Astrocyte (in vitro differentiated cells and primary cell): ENCODE measurements around the gene PAX5. TPM values are rescaled to one million over a fixed set of nuclear protein-coding genes. Genes with fewer than 3 reads are reported as not detected.

ENCODE experiments used
- DNase-seq: peaks from one replicate; pipeline ENCODE4 v3.0.0-alpha.2; 2010; ENCODE audit warnings: low read depth
- FAIRE-seq: peaks from 2 replicates; lab custom pipeline; 2011; peaks lifted over from hg19 to GRCh38; lab: Jason Lieb, UNC
- H2AFZ ChIP-seq: 2 replicates; pipeline ENCODE4 v1.6.0; 2012; ENCODE audit warnings: low read depth, low read length, inconsistent platforms
- H3K27ac ChIP-seq: 2 replicates; pipeline ENCODE4 v1.5.1; 2011; ENCODE audit warnings: low read depth, low read length, inconsistent platforms
- H3K27me3 ChIP-seq: 2 replicates; pipeline ENCODE4 v1.6.0; 2011; ENCODE audit warnings: low read length, inconsistent platforms; ENCODE audit not compliant: insufficient read depth
- H3K36me3 ChIP-seq: 2 replicates; pipeline ENCODE4 v1.5.1; 2011; ENCODE audit warnings: low read length, inconsistent platforms; ENCODE audit not compliant: insufficient read depth
- H3K4me1 ChIP-seq: 2 replicates; pipeline ENCODE4 v1.5.1; 2011; ENCODE audit warnings: low read length, inconsistent platforms; ENCODE audit not compliant: insufficient read depth
- H3K4me2 ChIP-seq: 2 replicates; pipeline ENCODE4 v1.6.0; 2012; ENCODE audit warnings: low read length, inconsistent platforms
- H3K4me3 ChIP-seq: 2 replicates; pipeline ENCODE4 v1.5.1; 2011; ENCODE audit warnings: low read depth, mild to moderate bottlenecking, low read length, inconsistent platforms; ENCODE audit not compliant: insufficient read depth
- H3K79me2 ChIP-seq: 2 replicates; pipeline ENCODE4 v1.6.0; 2012; ENCODE audit warnings: mild to moderate bottlenecking, low read length, inconsistent platforms; ENCODE audit not compliant: insufficient read depth
- H3K9ac ChIP-seq: 2 replicates; pipeline ENCODE4 v1.6.0; 2012; ENCODE audit warnings: mild to moderate bottlenecking, low read length, inconsistent platforms
- H3K9me3 ChIP-seq: 2 replicates; pipeline ENCODE4 v1.5.1; 2012; ENCODE audit warnings: low read depth, mild to moderate bottlenecking, low read length, inconsistent platforms; ENCODE audit not compliant: insufficient read depth
- H4K20me1 ChIP-seq: 2 replicates; pipeline ENCODE4 v1.6.0; 2012; ENCODE audit warnings: low read length, inconsistent platforms; ENCODE audit not compliant: insufficient read depth
- H3K27ac Mint-ChIP-seq: one replicate; pipeline ENCODE4 v1.8.0; 2021; ENCODE audit warnings: mild to moderate bottlenecking, mixed read lengths; ENCODE audit not compliant: unreplicated experiment
- H3K27me3 Mint-ChIP-seq: one replicate; pipeline ENCODE4 v1.8.0; 2021; ENCODE audit warnings: low read depth, mixed read lengths; ENCODE audit not compliant: unreplicated experiment
- H3K36me3 Mint-ChIP-seq: one replicate; pipeline ENCODE4 v1.8.0; 2021; ENCODE audit warnings: low read depth, mixed read lengths; ENCODE audit not compliant: unreplicated experiment
- H3K4me1 Mint-ChIP-seq: one replicate; pipeline ENCODE4 v1.8.0; 2021; ENCODE audit warnings: low read depth, mixed read lengths; ENCODE audit not compliant: unreplicated experiment
- H3K4me3 Mint-ChIP-seq: one replicate; pipeline ENCODE4 v1.8.0; 2021; ENCODE audit warnings: mild to moderate bottlenecking, moderate library complexity, mixed read lengths; ENCODE audit not compliant: unreplicated experiment
- H3K9me3 Mint-ChIP-seq: one replicate; pipeline ENCODE4 v1.8.0; 2021; ENCODE audit warnings: mild to moderate bottlenecking, mixed read lengths; ENCODE audit not compliant: unreplicated experiment
- EZH2 ChIP-seq: IDR thresholded peaks from 2 replicates; pipeline ENCODE4 v1.6.1; 2012; ENCODE audit warnings: mild to moderate bottlenecking, low read length, inconsistent platforms; ENCODE audit not compliant: insufficient read depth
- total RNA-seq: library from RNA; stranded (reverse); gene quantifications from 2 replicates; pipeline ENCODE4 v1.2.1, GENCODE V29; 2021
- TF ChIP-seq, protein P1 (sequence below): IDR thresholded peaks from 2 replicates; pipeline ENCODE4 v1.5.1; 2011; ENCODE audit warnings: low read depth, mild to moderate bottlenecking, inconsistent platforms, low read length, moderate library complexity; ENCODE audit not compliant: insufficient read depth

The PAX5 gene
- total RNA-seq, 1 donor from 2014 or later: not detected

DNA sequence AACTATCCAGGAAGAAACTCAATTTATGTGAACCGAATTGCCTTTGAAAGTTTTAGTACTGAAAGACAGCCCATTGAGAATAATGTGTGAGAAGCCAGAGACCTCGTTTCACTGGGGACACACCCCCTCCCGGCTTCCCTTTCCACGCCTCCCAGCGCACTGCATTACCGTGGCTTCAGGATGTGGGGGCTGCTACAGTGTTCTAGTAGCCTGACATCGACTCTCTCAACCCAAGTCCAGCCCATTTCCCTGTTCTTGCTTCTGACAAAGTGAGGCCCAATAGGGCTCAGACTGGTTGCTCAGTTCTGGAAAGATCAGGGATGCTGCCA is 3.5 kb downstream of the PAX5 start:
- Histone ChIP-seq H2AFZ (no peak overlapping the region), H3K36me3 (no peaks in the 10 kb centered on the region), H3K27ac (no peak overlapping the region), H3K4me1 (peaks cover 13% of the 10 kb centered on the region), H3K4me2 (no peak overlapping the region), H3K9ac (no peak overlapping the region), H3K9me3 (peaks cover 12% of the 10 kb centered on the region), H3K27me3 (peaks cover 97% of the 10 kb centered on the region), H3K79me2 (no peaks in the 10 kb centered on the region), H3K4me3 (no peak overlapping the region), H4K20me1 (peaks cover 11% of the 10 kb centered on the region)
- H3K4me1 Mint-ChIP-seq: peaks cover 4% of the 10 kb centered on the region
- TF ChIP-seq EZH2: no peak
- TF ChIP-seq, protein P1, sequence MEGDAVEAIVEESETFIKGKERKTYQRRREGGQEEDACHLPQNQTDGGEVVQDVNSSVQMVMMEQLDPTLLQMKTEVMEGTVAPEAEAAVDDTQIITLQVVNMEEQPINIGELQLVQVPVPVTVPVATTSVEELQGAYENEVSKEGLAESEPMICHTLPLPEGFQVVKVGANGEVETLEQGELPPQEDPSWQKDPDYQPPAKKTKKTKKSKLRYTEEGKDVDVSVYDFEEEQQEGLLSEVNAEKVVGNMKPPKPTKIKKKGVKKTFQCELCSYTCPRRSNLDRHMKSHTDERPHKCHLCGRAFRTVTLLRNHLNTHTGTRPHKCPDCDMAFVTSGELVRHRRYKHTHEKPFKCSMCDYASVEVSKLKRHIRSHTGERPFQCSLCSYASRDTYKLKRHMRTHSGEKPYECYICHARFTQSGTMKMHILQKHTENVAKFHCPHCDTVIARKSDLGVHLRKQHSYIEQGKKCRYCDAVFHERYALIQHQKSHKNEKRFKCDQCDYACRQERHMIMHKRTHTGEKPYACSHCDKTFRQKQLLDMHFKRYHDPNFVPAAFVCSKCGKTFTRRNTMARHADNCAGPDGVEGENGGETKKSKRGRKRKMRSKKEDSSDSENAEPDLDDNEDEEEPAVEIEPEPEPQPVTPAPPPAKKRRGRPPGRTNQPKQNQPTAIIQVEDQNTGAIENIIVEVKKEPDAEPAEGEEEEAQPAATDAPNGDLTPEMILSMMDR: no peak
- DNase-seq (no peak), FAIRE-seq (no peak)
- H3K9me3 Mint-ChIP-seq: peaks cover 6% of the 10 kb centered on the region
- peaks cover 2% of the 10 kb centered on the region for H3K36me3 Mint-ChIP-seq
- peaks cover 83% of the 10 kb centered on the region for H3K27me3 Mint-ChIP-seq
- H3K4me3 Mint-ChIP-seq: no peak overlapping the region
- no peak overlapping the region for H3K27ac Mint-ChIP-seq

DNA sequence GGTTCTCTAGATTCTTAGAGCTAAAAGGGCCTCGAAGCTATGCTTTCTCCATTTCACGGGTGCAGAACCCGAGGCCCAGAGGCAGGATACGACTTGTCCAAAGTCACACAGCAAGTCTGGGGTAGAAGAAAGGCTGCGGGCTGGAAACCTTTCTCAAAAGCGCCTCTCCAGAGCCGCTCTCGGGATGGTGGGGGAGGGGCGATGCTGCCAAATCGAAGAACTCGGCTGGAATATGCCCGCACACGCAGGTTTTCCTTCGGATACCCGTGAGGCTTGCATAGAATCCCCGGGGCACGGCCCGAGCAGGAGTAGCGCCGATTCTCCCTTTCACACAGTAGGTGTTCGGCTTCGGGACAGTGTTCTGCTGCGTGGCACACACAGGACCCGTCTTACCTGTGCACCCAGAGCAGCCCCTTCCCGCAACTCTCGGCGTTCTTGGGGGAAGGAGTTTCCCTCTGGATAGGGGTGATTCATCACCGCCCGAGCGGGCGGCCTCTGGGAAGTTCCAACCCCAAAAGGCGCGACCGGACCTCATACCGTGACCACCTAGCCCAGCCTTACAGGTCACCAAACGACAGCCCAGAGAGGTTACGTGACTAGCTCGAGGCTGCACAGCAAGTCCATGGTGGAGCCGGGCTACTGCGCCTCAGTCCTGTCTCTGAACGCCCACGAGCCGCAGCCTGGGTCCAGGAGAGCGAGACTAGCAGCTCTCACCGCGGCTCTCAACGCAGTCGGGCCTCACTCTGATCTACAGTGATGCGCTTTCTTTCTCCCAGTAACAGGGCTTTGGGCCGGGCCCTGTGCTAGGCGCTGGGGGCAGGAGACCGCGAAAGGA is 4.1 kb downstream of the PAX5 start:
- no peak overlapping the region for H3K4me3 ChIP-seq
- no peak for DNase-seq
- peaks cover 97% of the 10 kb centered on the region for H3K27me3 ChIP-seq
- no peak overlapping the region for H2AFZ ChIP-seq
- no peak overlapping the region for H3K27ac Mint-ChIP-seq
- H3K4me3 Mint-ChIP-seq: no peak overlapping the region
- peaks cover 9% of the 10 kb centered on the region for H4K20me1 ChIP-seq
- H3K27me3 Mint-ChIP-seq: peaks cover 84% of the 10 kb centered on the region
- peaks cover 12% of the 10 kb centered on the region for H3K9me3 ChIP-seq
- no peaks in the 10 kb centered on the region for H3K79me2 ChIP-seq
- H3K36me3 Mint-ChIP-seq: peaks cover 2% of the 10 kb centered on the region
- peaks cover 6% of the 10 kb centered on the region for H3K9me3 Mint-ChIP-seq
- peaks cover 13% of the 10 kb centered on the region for H3K4me1 ChIP-seq
- no peak for FAIRE-seq
- peak overlapping the region; percentile 46 for H3K4me2 ChIP-seq
- no peak overlapping the region for H3K9ac ChIP-seq
- no peak overlapping the region for H3K27ac ChIP-seq
- peaks cover 5% of the 10 kb centered on the region for H3K4me1 Mint-ChIP-seq
- no peaks in the 10 kb centered on the region for H3K36me3 ChIP-seq
- TF ChIP-seq EZH2: peak; percentile 96
- TF ChIP-seq, protein P1: no peak

DNA sequence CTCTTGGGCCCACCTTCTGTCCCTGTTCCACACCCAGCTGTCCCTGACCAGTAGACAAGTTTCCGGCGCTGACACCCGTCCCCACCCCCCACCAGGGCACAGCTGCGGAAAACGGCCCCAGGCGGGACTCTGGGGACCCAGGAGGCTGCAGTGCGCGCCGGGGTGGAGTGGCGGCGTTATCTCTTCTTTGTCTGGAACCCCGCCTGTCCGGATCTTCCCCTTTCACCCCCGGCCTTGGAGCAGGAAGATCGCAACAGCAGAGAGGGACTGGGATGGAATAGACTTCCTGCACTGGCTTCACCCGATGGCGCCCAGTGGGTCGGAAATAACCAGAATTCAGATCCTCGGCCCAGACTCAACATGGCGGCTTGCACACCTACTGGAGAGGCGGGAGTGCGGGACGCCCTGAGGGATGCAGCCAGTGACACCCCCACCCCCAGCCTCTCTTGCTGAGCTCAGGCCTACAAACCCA is 4.7 kb downstream of the PAX5 start:
- TF ChIP-seq, protein P1: no peak
- TF ChIP-seq EZH2: no peak
- H3K4me1 ChIP-seq: peaks cover 13% of the 10 kb centered on the region
- H3K4me2 ChIP-seq: no peak overlapping the region
- H3K27me3 ChIP-seq: peaks cover 97% of the 10 kb centered on the region
- H3K79me2 ChIP-seq: no peaks in the 10 kb centered on the region
- no peak overlapping the region for H3K9ac ChIP-seq
- no peaks in the 10 kb centered on the region for H3K36me3 ChIP-seq
- peaks cover 5% of the 10 kb centered on the region for H4K20me1 ChIP-seq
- Mint-ChIP-seq H3K9me3 (peaks cover 6% of the 10 kb centered on the region), H3K4me1 (peaks cover 5% of the 10 kb centered on the region), H3K27ac (no peak overlapping the region), H3K36me3 (peaks cover 2% of the 10 kb centered on the region), H3K27me3 (peaks cover 86% of the 10 kb centered on the region), H3K4me3 (no peak overlapping the region)
- FAIRE-seq: no peak
- H3K9me3 ChIP-seq: peaks cover 14% of the 10 kb centered on the region
- H2AFZ ChIP-seq: no peak overlapping the region
- H3K4me3 ChIP-seq: no peak overlapping the region
- H3K27ac ChIP-seq: no peak overlapping the region
- DNase-seq: no peak
